ENCODE measurements around the gene TTLL1.

- TF ChIP-seq EP300 (IDR thresholded peaks at IDR 0.05; ENCODE audit: low read depth), result no peak
- TF ChIP-seq, protein P1, sequence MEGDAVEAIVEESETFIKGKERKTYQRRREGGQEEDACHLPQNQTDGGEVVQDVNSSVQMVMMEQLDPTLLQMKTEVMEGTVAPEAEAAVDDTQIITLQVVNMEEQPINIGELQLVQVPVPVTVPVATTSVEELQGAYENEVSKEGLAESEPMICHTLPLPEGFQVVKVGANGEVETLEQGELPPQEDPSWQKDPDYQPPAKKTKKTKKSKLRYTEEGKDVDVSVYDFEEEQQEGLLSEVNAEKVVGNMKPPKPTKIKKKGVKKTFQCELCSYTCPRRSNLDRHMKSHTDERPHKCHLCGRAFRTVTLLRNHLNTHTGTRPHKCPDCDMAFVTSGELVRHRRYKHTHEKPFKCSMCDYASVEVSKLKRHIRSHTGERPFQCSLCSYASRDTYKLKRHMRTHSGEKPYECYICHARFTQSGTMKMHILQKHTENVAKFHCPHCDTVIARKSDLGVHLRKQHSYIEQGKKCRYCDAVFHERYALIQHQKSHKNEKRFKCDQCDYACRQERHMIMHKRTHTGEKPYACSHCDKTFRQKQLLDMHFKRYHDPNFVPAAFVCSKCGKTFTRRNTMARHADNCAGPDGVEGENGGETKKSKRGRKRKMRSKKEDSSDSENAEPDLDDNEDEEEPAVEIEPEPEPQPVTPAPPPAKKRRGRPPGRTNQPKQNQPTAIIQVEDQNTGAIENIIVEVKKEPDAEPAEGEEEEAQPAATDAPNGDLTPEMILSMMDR (IDR thresholded peaks at IDR 0.05), result no peak
Observed at GRCh38 chr22:43085658-43086606, 3.3 kb downstream of the TTLL1 start.
